HCT116 (cell line): ENCODE results near the gene DICER1.

Experiments
- CTCF ChIP-seq, 3 experiments: fragments of 200-600 bp in 1 of 3; sonication (generic) in 1 of 3; IDR thresholded peaks in 2 of 3; conservative IDR thresholded peaks in 1 of 3; 2 replicates each; pipeline ENCODE4 v1.5.1; 2012 to 2017; ENCODE audit warnings: low read depth in 2 of 3, low read length in 2 of 3, antibody characterized with exemption in 1 of 3, borderline replicate concordance in 1 of 3, control low read depth in 1 of 3, mild to moderate bottlenecking in 1 of 3, mixed read lengths in 1 of 3, mixed run types in 1 of 3, moderate library complexity in 1 of 3; ENCODE audit not compliant: insufficient read depth in 1 of 3
- FOSL1 ChIP-seq: IDR thresholded peaks from 2 replicates; pipeline ENCODE4 v1.6.1; 2012; ENCODE audit warnings: low read depth
- POLR2A ChIP-seq: IDR thresholded peaks from 2 replicates; pipeline ENCODE4 v1.7.0; 2011; ENCODE audit warnings: borderline replicate concordance; ENCODE audit not compliant: insufficient read depth, insufficient read length; ENCODE audit errors: extremely low read depth
- RAD21 ChIP-seq: IDR thresholded peaks from 2 replicates; pipeline ENCODE4 v1.6.1; 2012; ENCODE audit warnings: low read depth, mild to moderate bottlenecking

GRCh38 chr14:95054346-95055280 is 102.7 kb downstream of the DICER1 start:
- TF ChIP-seq POLR2A (no peak), FOSL1 (no peak), CTCF (IDR thresholded peaks at IDR 0.05 in 2 of 3, conservative IDR thresholded peaks at IDR 0.05 in 1 of 3; ENCODE audit: borderline replicate concordance in 1 of 3, insufficient read depth in 1 of 3, low read depth in 2 of 3, low read length in 2 of 3) (no peak), RAD21 (no peak)
